ENCODE measurements around the gene PADI2. TPM values are rescaled to one million over a fixed set of nuclear protein-coding genes. Genes with fewer than 3 reads are reported as not detected.

The PADI2 gene
- total and polyA plus RNA-seq, 9 of the 15 experiments (the other 6 are each of a cell fraction or from before 2014, with no cell fraction given): 0.01 to 0.11 (median 0.01) TPM; not detected in 5

- TF ChIP-seq CHD7 (IDR thresholded peaks at IDR 0.05; ENCODE audit: low read depth, low read length): no peak
- no peak for TF ChIP-seq RBM25 (IDR thresholded peaks at IDR 0.05; ENCODE audit: low read depth, low read length, severe bottlenecking)
Observed at GRCh38 chr1:17109892-17110554, 9.2 kb downstream of the PADI2 start (continued).
